Kidney epithelial cell (primary cell): ENCODE data around the gene FREM2. TPM values are rescaled to one million over a fixed set of nuclear protein-coding genes. Genes with fewer than 3 reads are reported as not detected.

ENCODE experiments used
- DNase-seq: peaks from one replicate; pipeline ENCODE4 v3.0.0-alpha.2; 2010; ENCODE audit warnings: low read depth
- H3K27me3 ChIP-seq: 2 replicates; pipeline ENCODE4 v1.6.0; 2011; ENCODE audit warnings: low read length; ENCODE audit not compliant: control insufficient read depth, insufficient read depth
- H3K36me3 ChIP-seq: 2 replicates; pipeline ENCODE4 v1.5.1; 2011; ENCODE audit warnings: low read length; ENCODE audit not compliant: control insufficient read depth, insufficient read depth
- H3K4me3 ChIP-seq: 2 replicates; pipeline ENCODE4 v1.5.1; 2011; ENCODE audit warnings: low read depth, mild to moderate bottlenecking, control low read depth, low read length
- total RNA-seq: library from RNA; depleted of rRNA; stranded (reverse); fragments of >200 nt; gene quantifications from 2 replicates; pipeline ENCODE4 v1.2.3, GENCODE V29; 2015
- TF ChIP-seq, protein P1 (sequence below): IDR thresholded peaks from 2 replicates; pipeline ENCODE4 v1.5.1; 2011; ENCODE audit warnings: mild to moderate bottlenecking, moderate library complexity, low read length, control low read depth, inconsistent platforms; ENCODE audit not compliant: insufficient read depth, poor library complexity, severe bottlenecking

FREM2 gene
- total RNA-seq, 1 donor from 2014 or later: 1.0 TPM

DNA sequence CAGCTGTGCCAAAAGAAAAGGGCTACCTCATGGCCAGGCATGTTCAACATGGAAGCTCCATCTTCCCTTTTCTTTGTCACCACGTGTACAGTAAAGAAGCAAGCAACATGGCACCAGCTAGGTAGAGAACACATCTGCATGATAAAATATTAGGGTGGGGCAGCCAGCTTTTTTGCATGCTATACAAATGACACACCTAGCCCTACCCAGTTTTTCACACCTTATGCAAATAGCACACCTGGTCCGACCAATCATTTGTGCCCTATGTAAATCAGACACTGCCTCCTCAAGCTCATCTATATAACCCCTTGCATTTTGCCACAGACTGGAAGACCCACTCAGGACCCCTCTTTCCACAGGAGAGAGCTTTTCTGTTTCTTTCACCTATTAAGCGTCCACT lies 218.2 kb downstream of the FREM2 start:
- TF ChIP-seq, protein P1, sequence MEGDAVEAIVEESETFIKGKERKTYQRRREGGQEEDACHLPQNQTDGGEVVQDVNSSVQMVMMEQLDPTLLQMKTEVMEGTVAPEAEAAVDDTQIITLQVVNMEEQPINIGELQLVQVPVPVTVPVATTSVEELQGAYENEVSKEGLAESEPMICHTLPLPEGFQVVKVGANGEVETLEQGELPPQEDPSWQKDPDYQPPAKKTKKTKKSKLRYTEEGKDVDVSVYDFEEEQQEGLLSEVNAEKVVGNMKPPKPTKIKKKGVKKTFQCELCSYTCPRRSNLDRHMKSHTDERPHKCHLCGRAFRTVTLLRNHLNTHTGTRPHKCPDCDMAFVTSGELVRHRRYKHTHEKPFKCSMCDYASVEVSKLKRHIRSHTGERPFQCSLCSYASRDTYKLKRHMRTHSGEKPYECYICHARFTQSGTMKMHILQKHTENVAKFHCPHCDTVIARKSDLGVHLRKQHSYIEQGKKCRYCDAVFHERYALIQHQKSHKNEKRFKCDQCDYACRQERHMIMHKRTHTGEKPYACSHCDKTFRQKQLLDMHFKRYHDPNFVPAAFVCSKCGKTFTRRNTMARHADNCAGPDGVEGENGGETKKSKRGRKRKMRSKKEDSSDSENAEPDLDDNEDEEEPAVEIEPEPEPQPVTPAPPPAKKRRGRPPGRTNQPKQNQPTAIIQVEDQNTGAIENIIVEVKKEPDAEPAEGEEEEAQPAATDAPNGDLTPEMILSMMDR: no peak
- Histone ChIP-seq H3K36me3 (no peaks in the 10 kb centered on the region), H3K27me3 (no peaks in the 10 kb centered on the region), H3K4me3 (no peak overlapping the region)
- DNase-seq: no peak

DNA sequence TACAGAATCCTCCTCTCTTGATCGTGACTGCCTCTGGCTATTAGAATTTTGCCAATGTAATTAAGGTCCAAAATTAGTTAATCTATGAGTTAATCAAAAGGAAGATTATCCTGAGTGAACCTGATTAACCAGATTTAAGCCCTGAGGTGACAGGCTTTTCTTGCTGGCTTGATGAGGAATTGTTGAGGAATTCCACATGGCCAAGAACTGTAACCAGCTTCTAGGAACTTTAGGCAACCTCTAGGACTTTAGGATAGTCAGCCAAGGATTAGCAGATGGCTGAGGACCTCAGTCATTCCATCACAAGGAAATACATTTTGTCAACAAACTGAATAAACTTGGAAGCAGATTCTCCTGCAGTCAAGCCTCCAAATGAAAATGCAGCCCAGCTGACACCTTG lies 219.0 kb downstream of the FREM2 start:
- TF ChIP-seq, protein P1: no peak

DNA sequence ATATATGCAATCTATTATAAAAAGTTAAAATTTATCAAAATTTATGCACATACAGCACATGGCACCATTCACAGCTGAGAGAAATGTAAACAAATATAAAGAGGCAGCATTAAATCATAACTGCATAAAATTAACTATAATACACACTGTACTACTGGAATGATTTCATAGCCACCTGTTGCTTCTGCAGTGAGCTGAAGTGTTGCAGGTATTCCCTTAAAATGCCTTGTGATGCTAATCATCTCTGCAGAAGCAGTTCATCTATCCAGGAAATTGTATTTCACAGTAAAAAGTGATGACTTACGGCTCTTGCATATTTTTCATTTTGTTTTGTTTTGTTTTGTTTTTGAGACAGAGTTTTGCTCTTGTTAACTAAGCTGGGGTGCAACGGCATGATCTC lies 221.7 kb downstream of the FREM2 start:
- Histone ChIP-seq H3K36me3 (no peaks in the 10 kb centered on the region), H3K4me3 (no peak overlapping the region), H3K27me3 (no peaks in the 10 kb centered on the region)
- TF ChIP-seq, protein P1: no peak
- no peak for DNase-seq

More for the DNA sequence above, 219.0 kb downstream of the FREM2 start:
- H3K27me3 ChIP-seq: no peaks in the 10 kb centered on the region
- H3K36me3 ChIP-seq: no peaks in the 10 kb centered on the region
- no peak overlapping the region for H3K4me3 ChIP-seq
- no peak for DNase-seq

DNA sequence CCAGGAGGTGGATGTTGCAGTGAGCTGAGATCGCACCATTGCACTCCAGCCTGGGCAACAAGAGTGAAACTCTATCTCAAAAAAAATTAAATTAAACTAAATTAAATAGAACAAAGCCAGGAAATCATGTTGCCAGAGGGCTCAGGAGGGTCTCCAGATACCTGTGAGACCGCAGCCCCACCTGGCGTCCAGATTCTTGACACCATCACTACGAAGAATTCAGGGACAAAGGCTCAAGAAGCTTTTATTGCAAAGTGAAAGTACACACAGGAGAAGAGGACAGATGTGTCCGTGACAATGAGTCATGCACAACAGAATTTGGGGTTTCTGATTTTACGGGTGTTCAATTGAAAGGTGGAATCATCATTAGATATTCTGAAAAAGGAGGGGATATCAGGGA lies 227.2 kb downstream of the FREM2 start:
- DNase-seq: no peak
- TF ChIP-seq, protein P1: no peak

DNA sequence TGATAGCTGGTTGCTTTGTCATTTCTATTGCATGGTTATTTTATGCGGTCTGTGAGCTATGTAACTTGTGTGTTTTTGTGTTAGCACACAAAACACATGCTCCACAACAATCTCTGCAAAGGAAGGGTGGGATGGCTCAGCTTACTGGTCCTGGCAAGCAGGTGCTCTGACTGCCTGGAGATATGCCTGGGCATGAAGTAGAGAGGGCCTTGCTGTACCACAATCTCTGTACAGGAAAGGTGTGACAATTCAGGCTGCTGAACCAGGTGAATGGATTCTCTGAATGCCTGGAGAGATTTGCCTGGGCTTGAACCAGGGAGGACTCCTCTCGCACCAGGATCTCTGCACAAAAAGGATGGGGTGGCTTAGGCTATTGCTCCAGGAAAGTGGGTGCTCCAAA lies 234.2 kb downstream of the FREM2 start:
- H3K4me3 ChIP-seq: no peak overlapping the region
- DNase-seq: no peak
- TF ChIP-seq, protein P1: no peak
- H3K27me3 ChIP-seq: no peaks in the 10 kb centered on the region
- no peaks in the 10 kb centered on the region for H3K36me3 ChIP-seq

More for the DNA sequence above, 227.2 kb downstream of the FREM2 start:
- no peaks in the 10 kb centered on the region for H3K36me3 ChIP-seq
- no peaks in the 10 kb centered on the region for H3K27me3 ChIP-seq
- H3K4me3 ChIP-seq: no peak overlapping the region

DNA sequence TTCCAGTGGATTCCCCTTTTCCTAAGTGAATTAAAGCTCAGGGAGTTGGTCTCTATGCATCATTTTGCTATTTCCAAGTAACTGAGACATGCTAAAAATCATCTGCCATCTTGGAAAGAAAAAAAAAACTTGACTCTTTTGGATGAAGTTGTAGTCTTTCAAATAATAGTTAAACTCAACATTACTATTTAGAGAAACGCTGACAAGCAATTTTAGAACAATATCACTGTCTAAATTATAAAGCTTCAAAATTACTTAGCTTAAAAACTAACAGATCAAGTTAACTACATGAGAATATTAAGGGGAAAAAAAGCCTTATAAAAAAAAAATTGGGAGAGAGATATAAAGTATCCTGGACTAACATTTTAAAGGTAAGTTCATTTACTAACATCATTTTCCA lies 235.3 kb downstream of the FREM2 start:
- no peaks in the 10 kb centered on the region for H3K36me3 ChIP-seq
- H3K27me3 ChIP-seq: no peaks in the 10 kb centered on the region
- no peak overlapping the region for H3K4me3 ChIP-seq
- TF ChIP-seq, protein P1: no peak
- DNase-seq: no peak
